COLO829 (cell line): ENCODE measurements around the gene ASNSD1.

ENCODE experiments used
- DNase-seq: peaks from one replicate; pipeline ENCODE4 v3.0.0; 2012; ENCODE audit warnings: low spot score

ASNSD1 gene

DNA sequence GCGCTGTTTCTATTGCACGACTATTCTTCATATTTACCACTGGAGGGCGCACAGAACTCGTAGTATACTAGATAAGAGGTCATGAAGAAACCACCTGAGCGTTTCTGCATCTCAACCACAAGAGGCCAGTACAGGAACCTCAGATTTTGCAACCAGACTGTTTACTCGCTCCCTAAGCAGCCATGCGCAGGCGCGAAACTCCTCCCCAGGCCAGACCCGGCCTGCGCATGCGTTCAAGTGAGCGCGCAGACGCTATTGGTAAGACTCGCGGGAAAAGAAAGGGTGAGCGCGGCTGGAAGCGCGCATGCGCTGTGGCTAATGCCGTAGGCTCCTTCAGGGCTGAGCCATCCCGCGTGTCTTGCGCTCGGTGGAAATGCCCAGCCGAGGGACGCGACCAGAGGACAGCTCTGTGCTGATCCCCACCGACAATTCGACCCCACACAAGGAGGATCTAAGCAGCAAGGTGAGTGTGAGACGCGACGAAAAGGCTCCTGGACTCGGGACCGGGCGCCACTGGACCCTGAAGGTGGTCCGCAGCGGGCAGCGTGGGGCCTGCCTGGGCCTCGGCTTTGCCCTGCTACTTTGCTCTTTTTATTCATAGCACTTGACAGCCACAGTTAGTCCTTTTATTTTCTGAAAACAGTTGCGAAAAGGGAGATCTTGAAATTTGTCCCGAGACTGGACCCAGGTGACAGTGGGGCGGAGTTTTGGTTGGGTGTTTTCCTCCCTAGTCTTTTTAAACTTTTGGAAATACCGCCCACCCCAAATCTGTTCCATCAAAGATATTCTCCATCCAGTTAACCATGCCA, at the start of gene ASNSD1:
ASNSD1 (plus strand) TSS at position 312 of the 809 bp plus-strand sequence. CDS start 4,674 bp downstream, outside the sequence.
- DNase-seq: peak; percentile 100

DNA sequence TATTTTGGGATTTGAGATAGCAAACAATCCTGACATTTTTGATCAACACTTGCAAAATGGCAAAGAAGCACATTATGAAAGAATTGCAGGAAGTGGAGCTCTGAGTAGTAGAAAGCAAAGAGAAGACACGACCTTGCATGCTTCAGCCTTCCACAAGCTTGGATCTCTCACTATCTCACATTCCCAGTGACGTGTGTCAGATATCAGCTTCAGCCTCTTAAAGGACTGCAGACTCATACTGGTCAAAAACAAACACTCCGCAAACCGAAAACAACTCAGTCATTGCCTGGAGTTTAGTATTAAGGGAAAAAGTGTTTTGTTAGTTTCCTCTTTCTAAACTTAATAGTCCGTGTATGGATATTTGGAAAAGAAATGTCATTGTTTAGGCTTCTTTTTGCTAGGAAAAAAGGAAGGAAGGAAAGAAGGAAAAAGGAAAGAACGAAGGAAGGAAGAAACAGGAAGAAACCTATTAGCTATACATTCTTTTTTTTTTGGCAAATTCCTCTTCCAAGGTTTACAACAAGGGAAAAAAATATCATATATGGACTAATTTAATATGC, 48.1 kb upstream of the ASNSD1 start:
- DNase-seq: no peak

DNA sequence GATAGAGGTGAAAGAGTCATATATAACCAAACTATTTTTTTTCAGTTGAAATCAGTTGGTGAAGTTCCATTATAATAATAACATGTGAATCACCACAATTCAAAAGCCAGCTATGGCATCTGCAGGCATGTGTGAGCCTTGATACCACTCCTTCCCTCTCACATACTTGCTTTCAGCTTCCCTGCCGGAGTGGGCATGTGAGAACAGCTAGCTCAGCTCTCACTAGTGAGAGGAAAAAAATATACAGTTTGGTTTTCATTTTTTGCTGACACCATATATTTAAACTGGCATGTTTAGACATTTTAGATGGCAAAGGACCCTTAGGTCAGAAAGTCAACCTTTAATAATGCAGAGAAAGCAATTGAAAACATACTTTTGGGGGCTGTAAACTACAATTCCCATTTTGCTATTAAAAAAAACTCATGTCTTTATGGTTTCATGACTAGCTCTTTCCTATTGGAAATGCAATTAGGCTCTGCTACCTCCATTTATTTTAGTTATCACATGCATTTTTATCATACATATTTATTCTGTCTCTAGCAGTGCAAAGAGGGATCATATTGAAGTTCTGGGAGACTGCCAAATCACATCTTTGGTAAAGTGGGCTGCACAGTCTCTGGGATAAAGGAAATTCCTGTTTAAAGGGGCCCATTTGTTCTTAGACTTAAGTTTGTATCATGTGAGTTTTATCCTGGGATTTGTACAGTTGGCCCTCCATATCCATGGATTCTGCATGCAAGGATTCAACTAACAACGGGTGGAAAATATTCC, 47.4 kb upstream of the ASNSD1 start:
- DNase-seq: no peak

DNA sequence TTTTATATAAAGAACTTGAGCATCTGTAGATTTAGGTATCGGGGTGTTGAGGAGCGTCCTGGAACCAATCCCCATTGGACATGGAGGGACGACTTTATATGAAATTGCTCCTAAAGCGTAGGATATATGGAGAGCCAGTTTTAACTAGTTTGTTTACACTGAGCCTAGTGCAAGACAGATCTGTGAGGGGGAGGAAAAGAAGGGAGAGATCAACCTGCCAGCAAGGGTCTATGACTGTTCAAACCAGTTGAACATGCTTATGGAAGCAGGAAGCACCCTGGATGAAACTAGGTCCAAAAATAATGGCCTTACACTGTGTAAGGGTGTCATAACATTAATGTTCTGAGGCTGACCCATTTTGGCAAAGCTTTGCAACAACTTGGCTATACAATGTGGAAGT, 46.7 kb upstream of the ASNSD1 start:
- no peak for DNase-seq

DNA sequence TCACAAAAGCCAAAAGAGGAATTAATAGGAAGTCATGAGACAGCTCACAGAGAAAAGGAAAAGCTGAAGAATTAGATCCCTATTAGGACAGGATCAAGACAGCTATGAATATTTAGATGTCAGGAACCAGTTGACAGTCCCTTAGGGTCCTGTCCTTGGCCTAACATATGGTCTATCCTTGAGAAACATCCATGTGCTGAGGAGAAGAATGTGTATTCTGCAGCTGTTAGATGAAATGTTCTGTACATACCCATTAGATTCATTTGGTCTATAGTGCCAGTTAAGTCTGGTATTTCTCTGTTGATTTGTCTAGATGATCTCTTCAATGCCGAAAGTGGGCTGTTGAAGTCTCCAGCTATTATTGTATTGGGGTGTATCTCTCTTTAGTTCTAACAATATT, 43.1 kb upstream of the ASNSD1 start:
- DNase-seq: no peak

DNA sequence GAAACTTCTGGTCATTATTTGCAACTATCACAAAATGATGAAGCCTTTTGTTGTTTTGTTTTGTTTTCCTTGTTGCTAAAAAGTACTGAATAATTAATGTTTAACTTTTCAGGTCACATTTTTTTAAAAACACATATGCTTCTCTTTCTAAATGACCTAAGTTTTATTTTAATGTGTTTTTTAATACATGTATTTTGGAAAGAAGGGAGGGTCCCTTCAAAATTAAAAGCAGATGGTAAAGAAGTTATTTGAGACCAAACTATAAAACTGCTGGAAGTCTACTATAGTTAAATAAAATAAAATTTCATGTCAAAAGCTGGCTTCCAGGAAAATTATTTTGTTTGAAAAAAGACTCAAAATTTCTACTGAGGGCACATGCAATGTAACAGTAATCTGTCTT, 39.5 kb upstream of the ASNSD1 start:
- no peak for DNase-seq

DNA sequence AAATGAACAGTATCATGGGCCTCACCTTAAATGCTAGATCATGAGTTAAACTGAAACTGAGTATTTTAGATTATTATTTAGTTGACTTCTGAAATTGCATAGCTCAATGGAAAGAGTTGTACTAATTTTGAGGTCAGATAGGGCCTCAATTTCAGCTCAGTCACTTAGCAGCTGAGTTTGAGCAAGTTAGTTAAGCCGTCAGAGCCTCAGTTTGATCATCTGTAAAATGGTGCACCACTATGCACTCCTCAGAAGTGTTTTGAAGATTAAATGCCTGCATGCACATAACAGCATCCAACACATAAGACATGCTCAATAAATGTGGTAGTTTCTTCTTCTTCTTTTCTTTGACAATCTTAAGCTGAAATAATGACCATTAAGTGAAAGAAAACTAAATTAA, 38.2 kb upstream of the ASNSD1 start:
- no peak for DNase-seq

DNA sequence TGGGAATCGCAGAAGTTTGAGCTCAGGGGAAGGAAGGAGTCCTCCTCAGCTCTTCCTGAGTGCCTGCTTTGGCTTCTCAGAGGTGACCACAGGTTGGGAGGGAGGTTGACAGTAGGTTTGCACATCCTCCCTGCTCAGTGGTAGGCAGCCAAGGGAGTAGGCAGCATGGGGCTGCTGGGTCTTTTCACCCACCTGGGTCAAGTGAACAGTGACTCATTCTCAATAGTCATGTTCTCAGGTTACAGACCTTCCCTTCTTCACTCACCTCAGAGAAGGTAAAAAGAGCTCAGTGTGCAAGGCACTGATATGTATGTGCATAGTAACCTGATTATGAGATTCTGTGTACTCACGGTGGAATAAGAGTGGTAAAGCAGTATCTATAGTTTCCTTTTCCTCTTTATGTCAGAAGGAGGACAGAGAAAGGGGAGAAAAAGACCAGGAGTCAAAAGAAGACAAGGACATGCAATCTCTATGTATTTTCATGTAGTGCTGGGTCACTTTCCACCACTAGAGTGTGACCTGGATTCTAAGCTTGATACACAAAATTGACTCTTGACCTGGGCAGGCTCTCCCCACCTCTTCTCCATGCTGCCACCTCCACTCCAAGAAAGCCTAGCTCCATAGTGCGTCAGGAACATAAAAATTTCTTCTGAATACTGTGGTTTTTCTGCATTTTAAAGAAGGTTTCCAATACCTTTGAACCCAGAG, 36.5 kb upstream of the ASNSD1 start:
- no peak for DNase-seq

DNA sequence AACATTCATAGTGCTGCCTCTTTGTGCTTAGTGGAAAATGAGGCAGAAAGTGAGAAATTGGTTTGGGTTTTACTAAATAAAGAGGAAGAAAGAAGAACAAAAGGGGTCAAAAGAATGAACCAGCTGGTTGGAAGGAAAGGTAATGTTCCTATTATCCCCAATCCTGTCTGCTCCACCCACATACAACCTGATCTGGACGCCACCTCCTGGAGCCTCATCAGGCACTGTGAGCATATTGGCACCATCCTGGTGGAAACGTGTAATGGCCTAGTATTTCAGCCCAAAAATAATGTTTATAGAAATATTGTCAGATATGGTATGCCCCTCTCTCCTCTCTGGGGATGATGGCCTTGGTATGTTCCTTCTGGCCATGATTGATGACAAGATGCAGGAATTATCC, 35.6 kb upstream of the ASNSD1 start:
- no peak for DNase-seq

DNA sequence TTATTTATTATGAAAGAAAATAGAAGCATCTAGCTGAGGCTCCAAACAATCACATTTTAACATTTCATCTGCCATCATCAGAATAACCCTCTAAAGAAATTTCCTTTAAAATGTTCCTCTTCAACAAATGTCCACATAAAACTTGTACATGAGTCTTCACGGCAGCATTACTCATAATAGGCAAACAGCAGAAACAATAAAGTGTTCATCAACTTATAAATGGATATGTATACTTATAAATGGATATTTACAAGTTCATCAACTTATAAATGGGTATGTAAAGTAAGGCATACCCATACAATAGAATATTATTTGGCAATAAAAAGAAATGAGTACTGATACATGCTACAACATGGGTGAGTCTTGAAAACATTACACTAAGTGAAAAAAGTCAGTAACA, 33.5 kb upstream of the ASNSD1 start:
- no peak for DNase-seq

DNA sequence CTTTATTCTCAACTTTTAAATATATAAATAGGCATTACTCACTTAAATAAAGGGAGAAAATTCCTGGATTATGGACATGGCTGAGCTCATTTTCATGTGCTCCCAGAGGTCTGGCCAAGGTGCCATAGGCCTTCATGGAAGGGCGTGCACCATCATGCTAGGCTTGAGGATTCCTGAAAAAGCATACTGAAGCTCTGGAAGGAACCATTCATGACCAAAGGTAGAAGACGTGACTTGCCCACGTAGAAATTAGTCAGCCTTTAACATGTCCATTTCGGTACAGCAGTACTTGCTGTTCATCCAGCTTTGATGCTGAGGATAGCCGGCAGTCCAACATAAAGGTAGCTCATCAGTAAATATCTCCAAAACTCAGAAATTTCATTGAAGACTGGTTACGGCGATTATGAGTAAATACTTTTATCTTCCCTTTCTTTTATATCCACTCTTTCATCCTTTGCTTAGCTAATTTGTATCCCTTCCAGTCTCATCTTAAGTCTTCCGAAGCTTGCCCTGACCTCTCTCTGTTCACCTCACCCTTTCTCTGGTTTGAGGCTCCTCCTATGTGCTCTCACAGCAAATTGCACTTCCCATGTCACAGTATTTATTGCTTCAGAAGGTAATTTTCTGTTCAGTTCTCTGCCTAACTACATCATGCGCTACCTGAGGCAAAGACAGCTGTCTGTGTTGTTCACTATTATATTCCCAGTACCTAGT, 32.3 kb upstream of the ASNSD1 start:
- DNase-seq: no peak

DNA sequence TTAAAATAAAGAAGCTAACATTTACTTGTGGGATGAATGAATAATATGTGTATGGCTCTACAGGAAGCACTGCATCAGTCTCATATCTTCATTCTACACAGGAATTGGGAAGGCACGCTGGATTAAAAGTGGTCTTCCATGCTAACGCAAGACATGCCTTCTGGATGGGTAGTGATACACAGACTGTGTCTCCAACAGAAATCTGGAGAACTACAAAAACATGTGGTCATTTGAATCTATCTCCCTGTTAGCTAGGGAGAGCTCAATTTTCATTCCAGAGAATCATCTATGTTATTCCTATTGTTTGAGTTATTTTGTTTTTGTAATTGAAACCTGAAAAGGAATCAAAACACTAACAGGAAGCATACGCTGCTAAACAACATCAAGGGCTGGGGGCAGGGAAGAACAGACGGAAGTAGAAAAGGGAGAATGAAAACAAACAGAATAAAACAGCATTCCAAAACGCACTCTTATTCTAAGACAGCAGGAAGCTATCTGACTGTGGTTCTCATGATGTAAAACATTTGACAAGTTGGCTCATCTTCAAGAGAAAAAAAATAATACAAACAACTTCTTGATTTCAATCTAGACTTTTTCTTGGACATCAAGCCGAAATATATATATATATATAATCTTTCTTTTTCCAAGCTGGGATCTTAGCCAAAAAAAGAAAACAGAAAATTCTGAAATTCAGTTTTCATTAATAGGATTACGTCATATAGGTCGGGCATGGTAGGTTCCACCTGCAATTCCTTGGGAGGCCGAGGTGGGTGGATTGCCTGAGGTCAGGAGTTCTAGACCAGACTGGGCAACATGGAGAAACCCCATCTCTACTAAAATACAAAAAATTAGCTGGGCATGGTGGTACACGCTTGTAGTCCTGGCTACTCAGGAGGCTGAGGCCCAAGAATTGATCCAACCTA, 31.5 kb upstream of the ASNSD1 start:
- no peak for DNase-seq

DNA sequence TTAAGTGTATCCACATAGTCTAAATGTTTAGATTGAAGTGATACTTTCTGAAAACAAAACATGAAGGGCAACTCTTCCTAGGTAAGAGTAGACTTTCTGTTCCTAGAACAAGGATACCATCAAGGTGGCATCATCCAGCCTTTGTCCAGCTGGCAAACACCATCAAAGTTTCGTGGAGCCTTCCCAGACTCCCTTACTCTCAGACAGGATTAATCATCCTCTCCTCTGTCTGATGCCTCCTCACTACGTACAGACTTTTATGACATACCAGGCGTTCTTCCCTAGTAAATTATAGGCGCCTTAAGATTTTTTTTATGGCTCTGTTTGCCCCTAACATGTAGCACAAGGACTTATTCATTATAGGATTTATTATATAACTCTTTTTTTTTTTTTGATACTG, 29.4 kb upstream of the ASNSD1 start:
- no peak for DNase-seq

DNA sequence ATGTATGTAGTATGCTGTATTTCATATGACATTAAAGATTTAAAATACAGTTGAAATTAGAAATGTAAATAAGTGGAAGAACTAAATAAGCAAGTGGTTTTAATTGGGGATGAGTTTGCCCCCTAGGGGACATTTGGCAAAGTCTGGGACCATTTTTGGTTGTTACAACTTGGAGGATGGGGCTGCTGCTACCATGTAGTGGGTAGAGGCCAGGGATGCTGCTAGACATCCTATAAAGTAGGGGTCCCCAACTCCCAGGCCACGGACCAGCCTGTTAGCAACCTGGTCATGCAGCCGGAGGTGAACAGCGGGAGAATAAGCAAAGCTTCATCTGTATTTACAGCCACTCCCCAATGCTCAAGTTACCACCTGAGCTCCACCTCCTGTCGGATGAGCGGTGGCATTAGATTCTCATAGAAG, 27.9 kb upstream of the ASNSD1 start:
- DNase-seq: no peak

DNA sequence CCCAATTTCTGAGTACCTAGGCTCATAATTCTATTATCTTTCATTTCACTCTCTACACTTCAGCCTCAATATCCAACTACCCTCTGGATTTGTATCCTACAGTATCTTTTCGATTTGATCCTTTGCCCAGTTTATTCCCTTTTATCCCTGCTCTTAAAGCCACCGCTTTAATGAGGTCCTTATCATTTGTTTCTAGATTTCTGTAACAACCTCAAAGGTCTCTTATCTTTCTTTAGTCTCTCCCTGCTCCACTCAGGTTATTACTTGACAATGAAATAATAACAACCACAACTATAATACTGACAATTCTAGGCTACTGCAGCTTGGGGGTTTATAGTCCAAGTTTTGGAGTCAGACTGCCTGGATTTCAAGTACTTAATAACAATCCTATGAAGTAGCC, 25.9 kb upstream of the ASNSD1 start:
- DNase-seq: no peak

DNA sequence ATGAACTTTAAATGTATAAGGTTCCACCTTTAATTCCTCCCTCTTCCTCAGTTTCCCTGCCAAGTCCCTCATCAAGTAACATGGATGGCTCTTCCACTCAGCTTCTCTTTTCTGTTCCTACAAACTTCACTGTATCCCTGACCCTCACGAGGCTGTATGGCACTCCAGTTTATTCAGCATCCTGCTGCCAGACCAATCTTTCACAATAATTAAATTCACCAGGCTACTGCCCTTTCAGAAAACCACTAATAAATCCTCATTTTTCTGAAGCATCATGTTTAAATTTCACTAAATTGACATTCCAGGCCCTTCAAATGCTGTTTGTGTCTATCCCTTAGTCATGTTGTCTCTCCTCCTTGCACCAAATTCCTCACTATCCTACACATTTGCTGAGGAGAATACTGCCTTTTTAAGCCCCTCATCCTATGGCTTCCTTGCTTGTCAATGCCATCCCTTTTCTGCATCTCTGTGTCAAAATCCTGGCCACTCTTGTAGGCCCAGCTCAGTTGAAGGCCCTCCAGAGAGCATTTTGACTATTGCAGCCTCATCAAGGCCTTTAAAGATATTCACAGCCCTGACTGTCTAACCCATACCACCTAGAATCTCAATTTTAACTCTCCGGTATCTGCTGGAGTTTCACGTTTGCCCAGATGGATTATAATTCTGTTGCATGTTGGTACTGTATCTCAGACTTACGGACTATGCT, 22.8 kb upstream of the ASNSD1 start:
- no peak for DNase-seq

DNA sequence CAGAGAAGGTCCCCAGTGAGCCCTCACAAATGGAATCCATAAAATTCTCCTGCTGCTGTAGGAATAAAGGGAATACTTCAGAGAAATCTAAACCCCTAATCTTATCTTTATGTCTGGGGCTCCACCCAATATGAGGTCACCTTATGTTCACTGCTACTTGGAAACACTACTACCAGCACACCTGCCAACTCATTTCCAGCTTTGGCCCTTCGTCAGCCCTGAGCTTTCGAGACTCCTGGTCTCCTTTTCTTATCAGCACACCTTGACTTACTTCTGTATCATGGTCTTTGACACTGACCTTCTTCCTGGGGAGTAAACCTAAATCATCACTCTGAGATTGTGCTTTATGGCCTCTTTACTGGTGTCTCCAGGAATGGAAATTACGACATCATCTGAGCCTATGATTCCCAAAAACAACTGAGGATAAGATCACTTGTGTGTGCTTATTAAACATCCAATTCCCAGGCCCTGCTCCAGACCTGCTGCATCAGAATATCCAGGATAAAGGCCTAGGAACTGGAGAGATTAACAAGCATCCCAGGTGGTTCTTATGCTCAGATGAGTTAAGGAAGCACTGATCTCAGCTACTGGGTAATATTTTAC, 22.2 kb upstream of the ASNSD1 start:
- DNase-seq: no peak

DNA sequence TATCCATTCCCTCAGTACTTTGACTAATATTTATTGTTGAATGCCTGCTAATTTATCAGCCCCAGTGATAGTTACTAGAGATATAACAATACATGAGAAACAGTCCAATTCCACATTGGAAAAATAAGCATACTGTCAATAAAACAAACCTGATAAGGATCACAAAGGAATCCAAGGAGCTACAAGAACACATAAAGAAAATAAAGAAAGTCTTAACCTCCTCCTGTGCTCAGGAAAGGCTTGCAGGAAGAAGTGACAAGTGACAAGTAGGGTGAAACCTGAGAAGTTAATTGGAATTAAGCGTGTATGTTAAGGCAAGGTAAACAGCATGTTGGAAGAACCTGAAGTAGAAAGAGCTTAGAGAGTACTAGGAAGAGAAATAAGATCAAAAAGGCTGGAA, 20.3 kb upstream of the ASNSD1 start:
- no peak for DNase-seq

DNA sequence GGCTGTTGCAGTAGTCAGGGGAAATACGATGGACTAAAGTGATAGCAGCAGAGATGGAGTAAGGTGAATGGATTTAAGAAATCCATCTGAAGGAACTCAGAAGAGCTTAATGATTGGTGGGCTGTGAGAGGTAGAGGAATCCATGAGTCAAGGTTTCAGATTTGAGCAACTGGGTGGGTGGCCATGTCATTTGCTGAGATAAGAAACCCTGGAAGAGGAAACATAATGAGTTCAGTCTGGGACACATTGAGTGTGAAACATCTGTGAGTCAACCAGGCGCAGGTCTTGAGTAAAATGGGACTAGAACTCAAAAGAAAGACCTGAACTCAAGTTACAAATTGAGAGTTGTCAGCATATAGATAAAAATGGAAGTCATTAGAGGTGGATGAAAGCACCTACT, 19.7 kb upstream of the ASNSD1 start:
- no peak for DNase-seq

DNA sequence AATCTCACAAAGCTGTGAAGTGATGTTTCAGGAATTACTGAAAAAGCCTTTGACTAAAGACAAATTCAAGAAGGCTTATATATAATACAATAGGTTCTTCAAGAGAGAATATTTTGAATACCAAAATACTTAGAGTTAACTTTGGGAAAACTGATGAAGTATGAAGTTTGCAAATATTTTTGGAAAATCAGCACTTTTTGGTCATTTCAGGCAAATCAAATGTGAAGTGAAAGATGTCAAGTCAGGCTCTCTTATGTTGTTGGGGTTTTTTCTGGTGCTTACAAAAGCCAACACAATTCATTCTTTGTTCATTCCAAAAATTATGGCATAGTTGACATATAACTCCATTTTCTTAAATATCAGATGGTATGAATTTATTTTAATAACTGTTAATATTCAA, 14.7 kb upstream of the ASNSD1 start:
- no peak for DNase-seq
